Measurements from ENCODE around the gene PRKAG2. TPM values are rescaled to one million over a fixed set of nuclear protein-coding genes. Genes with fewer than 3 reads are reported as not detected.
A peak's percentile ranks its signal among the peaks of the same experiment; 100 is the strongest.
"Not testable (repeated sequence)": the region's sequence is repeated elsewhere in the genome, so short reads cannot be mapped to it uniquely, and the experiment has no call there.

PRKAG2 gene
- 28.2 and 43.4 TPM in 2 replicates for total RNA-seq (2014; rRNA removed; shearing (Covaris generic))

DNA sequence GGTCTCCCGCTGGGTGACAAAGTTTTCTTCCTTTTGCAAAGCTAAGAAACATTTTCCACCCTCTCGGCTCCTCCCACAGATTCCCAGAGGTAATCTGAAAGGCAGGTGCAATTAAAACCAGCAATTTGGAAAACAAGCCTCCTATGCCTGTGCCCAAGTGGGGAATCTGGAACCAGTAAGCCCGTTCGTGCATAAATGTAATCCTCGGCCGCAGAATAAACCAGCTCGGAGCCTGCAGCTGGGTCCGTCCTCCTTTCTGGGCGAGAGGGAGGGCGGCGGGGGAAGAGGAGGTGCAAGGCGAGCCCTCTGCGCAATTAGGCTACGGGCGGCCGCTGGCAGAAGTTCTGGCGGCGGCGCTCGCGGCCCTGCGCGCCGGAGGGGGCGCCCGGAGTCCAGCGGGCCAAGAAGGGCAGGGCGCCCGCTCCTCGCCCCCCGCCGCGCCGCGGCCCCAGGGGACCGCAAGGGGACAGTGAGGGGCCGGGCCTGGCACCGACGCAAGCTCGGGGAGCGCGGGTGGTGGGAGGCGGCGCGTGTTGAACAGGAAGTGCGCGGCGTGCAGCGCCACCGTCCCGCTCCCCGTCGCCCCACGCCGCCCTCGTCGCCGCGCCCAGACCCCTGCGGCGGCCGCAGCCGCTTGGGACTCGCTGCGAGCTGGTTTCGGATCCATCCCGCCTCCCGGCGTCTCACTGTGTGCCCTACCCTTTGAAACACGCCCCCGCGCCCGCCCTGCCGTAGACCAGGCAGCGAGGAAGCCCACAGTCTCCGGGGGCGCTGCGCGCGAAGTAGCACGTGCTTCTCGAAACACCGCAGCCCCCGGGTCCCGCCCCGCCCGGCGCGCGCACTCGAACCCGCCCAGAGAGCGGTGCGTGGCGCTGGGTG is at the start of gene PRKAG2:
TSS of gene PRKAG2 (minus strand) at position 217 of the 879 bp plus-strand sequence. CDS start 495 bp downstream, outside the sequence.
- DNase-seq (ENCODE audit: low read depth in 1 of 2, low spot score in 2 of 2): peak in 1 of 2 experiments; percentile 38
- Histone ChIP-seq H3K9me3 (replicated peaks) (no peaks in the 10 kb centered on the region), H3K27ac (no peak within 1 kb of the TSS), H3K4me1 (replicated peaks) (peaks cover 25% of the 10 kb centered on the region), H3K36me3 (no peaks in the 10 kb centered on the region; the same call in 1 of the 2 replicates), H3K4me3 (peak within 1 kb of the TSS; percentile 46), H3K27me3 (replicated peaks) (peaks cover 33% of the 10 kb centered on the region)

- Histone ChIP-seq H3K36me3 (no peaks in the 10 kb centered on the region), H3K27ac (no peak overlapping the region), H3K9me3 (replicated peaks) (no peaks in the 10 kb centered on the region), H3K27me3 (replicated peaks) (peaks cover 3% of the 10 kb centered on the region; the same call in 1 of the 2 replicates), H3K4me1 (replicated peaks) (no peaks in the 10 kb centered on the region), H3K4me3 (no peak overlapping the region)
- no peak for DNase-seq (ENCODE audit: low read depth in 1 of 2, low spot score in 2 of 2)
Observed at GRCh38 chr7:151926336-151926712, 49.4 kb upstream of the PRKAG2 start.

DNA sequence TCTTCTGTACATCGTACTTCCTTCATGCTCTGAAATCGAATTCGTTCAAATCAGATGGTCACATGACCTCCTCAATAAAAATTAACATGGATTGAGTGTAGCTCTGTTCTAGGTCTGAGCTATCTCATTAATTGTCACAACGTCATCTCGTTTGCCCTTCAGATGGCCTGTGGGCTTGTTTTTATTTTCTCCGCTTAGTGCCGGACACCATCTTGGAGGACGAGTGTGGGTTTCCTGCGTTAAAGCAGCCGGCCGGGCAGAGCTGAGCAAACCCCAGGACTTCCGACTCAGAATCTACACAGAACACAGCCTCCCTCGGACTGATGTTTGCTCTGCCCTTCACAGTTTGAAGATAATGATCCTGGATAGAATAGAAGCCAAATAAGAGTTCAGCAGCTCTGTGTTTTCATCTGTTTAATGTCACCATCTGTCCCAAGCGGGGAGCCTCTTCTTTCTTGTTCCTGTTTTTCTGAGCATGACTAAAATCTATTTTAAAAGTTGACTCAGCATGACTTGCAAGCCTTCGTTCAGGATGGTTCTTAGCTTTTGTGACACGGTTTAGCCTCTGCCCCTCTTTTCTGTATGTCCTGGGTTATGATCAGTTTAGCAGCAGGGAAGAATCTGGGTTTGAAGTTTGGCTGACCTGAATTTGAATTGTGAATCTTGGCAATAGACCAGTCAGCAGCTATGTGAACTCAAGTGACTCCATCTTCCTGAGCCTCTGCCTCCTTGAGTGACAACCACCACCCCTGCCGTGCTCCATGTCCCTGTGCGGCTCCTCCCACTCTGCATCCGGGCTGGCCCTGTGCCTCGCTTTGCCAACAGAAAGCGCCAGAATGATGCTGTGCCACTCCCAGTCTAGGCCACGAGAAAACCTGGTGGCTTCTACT is 48.8 kb upstream of the PRKAG2 start:
- Histone ChIP-seq H3K4me1 (replicated peaks) (no peaks in the 10 kb centered on the region), H3K9me3 (replicated peaks) (no peaks in the 10 kb centered on the region), H3K27me3 (replicated peaks) (peaks cover 3% of the 10 kb centered on the region; the same call in 1 of the 2 replicates), H3K27ac (no peak overlapping the region), H3K36me3 (no peaks in the 10 kb centered on the region), H3K4me3 (no peak overlapping the region)
- no peak for DNase-seq (ENCODE audit: low read depth in 1 of 2, low spot score in 2 of 2)

DNA sequence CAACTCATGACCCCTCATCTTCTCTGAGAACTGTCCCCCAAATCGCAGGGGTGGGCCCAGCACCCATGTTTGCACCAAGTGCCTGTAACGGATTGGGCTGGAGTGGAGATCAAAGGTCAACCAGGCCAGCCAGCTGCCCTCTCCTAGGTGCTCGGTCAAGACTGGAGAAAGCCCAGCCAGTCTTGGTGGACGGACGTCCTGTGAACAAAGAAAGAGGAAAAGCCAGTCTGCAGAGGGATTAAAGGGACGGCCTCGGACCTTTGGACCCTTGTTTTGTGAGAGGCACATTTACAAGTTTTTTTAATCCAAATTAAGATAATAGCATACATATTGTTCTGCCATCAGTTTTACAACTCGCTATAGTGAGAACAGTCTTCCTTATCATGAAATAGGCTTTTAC is 47.6 kb upstream of the PRKAG2 start:
- Histone ChIP-seq H3K36me3 (no peaks in the 10 kb centered on the region), H3K4me1 (replicated peaks) (no peaks in the 10 kb centered on the region), H3K4me3 (no peak overlapping the region), H3K9me3 (replicated peaks) (no peaks in the 10 kb centered on the region), H3K27me3 (replicated peaks) (peaks cover 5% of the 10 kb centered on the region; the same call in 1 of the 2 replicates), H3K27ac (no peak overlapping the region)
- no peak for DNase-seq (ENCODE audit: low read depth in 1 of 2, low spot score in 2 of 2)

GRCh38 chr7:151924001-151924400 is 47.1 kb upstream of the PRKAG2 start:
- Histone ChIP-seq H3K4me3 (no peak overlapping the region), H3K9me3 (replicated peaks) (no peaks in the 10 kb centered on the region), H3K27me3 (replicated peaks) (peaks cover 5% of the 10 kb centered on the region; the same call in 1 of the 2 replicates), H3K27ac (no peak overlapping the region), H3K36me3 (no peaks in the 10 kb centered on the region), H3K4me1 (replicated peaks) (no peaks in the 10 kb centered on the region)
- DNase-seq (ENCODE audit: low read depth in 1 of 2, low spot score in 2 of 2): no peak

GRCh38 chr7:151923097-151923876 is 46.4 kb upstream of the PRKAG2 start:
- DNase-seq (ENCODE audit: low read depth in 1 of 2, low spot score in 2 of 2): no peak
- no peak overlapping the region for H3K27ac ChIP-seq
- no peaks in the 10 kb centered on the region for H3K4me1 ChIP-seq (replicated peaks)
- no peak overlapping the region for H3K4me3 ChIP-seq
- H3K36me3 ChIP-seq: no peaks in the 10 kb centered on the region
- no peaks in the 10 kb centered on the region for H3K9me3 ChIP-seq (replicated peaks)
- H3K27me3 ChIP-seq (replicated peaks): peaks cover 5% of the 10 kb centered on the region; the same call in 1 of the 2 replicates

DNA sequence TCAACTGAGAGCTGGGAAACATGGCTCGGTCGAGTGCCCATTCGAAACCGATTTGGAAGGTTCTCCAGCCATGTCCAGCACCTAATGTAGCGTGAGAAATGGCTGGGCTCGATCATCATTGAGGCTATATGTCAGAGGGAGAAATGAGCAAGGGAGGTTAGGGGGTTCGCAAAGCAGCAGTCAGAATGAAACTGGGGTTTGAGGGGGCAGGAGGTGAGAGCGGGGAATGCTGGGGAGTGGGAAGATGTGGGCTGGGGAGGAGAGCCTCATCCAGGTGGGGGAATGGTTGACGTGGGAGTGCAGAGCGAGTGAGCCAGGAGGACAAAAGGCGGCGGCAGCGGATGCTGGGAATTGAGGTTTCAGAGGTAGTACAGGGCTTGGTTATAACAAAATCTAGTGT is 44.5 kb upstream of the PRKAG2 start:
- Histone ChIP-seq H3K9me3 (replicated peaks) (no peaks in the 10 kb centered on the region), H3K27ac (no peak overlapping the region), H3K4me3 (no peak overlapping the region), H3K36me3 (no peaks in the 10 kb centered on the region), H3K4me1 (replicated peaks) (no peaks in the 10 kb centered on the region), H3K27me3 (replicated peaks) (peaks cover 5% of the 10 kb centered on the region; the same call in 1 of the 2 replicates)
- DNase-seq (ENCODE audit: low read depth in 1 of 2, low spot score in 2 of 2): no peak

GRCh38 chr7:151920488-151920887 is 43.6 kb upstream of the PRKAG2 start:
- no peak for DNase-seq (ENCODE audit: low read depth in 1 of 2, low spot score in 2 of 2)
- Histone ChIP-seq H3K27me3 (replicated peaks) (peaks cover 5% of the 10 kb centered on the region; the same call in 1 of the 2 replicates), H3K4me3 (no peak overlapping the region), H3K4me1 (replicated peaks) (no peaks in the 10 kb centered on the region), H3K36me3 (no peaks in the 10 kb centered on the region), H3K9me3 (replicated peaks) (no peaks in the 10 kb centered on the region), H3K27ac (no peak overlapping the region)

DNA sequence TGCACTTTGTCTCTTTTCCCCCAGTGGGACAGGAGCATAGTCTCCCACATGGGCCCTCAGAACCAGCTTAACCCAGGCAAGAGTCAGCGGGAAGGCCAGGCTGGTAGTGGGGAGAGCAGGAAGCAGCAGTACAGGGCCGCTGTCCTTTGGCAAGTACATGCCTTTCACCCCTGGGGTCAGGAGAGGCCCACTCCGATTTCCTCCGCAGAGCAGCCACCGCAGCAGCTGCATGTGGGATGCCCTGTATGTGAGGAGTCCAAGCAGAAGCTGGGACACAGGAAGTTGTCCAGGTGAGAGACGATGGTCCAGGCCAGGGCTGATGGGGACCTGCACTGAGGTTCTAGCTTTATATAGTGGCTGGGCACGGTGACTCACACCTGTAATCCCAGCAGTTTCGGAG is 42.7 kb upstream of the PRKAG2 start:
- Histone ChIP-seq H3K27ac (no peak overlapping the region), H3K4me1 (replicated peaks) (no peaks in the 10 kb centered on the region), H3K4me3 (no peak overlapping the region), H3K9me3 (replicated peaks) (no peaks in the 10 kb centered on the region), H3K27me3 (replicated peaks) (peaks cover 5% of the 10 kb centered on the region; the same call in 1 of the 2 replicates), H3K36me3 (no peaks in the 10 kb centered on the region)
- no peak for DNase-seq (ENCODE audit: low read depth in 1 of 2, low spot score in 2 of 2)

DNA sequence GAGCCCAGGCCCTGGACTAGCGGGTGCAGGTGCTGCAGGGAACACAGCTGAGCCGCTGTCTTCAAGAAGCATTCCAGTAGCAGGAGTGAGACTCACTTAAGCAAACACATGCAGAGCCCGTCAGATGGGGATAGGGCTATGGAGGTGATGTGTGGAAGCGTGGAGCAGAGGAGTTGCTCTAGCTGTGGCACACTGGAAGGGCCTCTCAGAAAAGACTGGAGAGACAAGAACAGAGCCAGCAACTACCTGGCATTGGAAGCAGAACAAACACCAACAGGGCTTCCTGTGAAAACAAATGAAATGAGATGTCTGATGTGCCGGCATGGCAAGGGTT is 41.6 kb upstream of the PRKAG2 start:
- Histone ChIP-seq H3K36me3 (no peaks in the 10 kb centered on the region), H3K9me3 (replicated peaks) (no peaks in the 10 kb centered on the region), H3K27ac (no peak overlapping the region), H3K27me3 (replicated peaks) (peaks cover 5% of the 10 kb centered on the region; the same call in 1 of the 2 replicates), H3K4me3 (no peak overlapping the region), H3K4me1 (replicated peaks) (no peaks in the 10 kb centered on the region)
- DNase-seq (ENCODE audit: low read depth in 1 of 2, low spot score in 2 of 2): no peak

- peaks cover 5% of the 10 kb centered on the region for H3K27me3 ChIP-seq (replicated peaks)
- H3K4me1 ChIP-seq (replicated peaks): no peaks in the 10 kb centered on the region
- no peaks in the 10 kb centered on the region for H3K36me3 ChIP-seq
- no peak overlapping the region for H3K27ac ChIP-seq
- DNase-seq (ENCODE audit: low read depth in 1 of 2, low spot score in 2 of 2): no peak
- H3K9me3 ChIP-seq (replicated peaks): no peaks in the 10 kb centered on the region
- no peak overlapping the region for H3K4me3 ChIP-seq
Observed at GRCh38 chr7:151917791-151918509, 41.0 kb upstream of the PRKAG2 start.

- Histone ChIP-seq H3K4me3 (no peak overlapping the region), H3K9me3 (replicated peaks) (no peaks in the 10 kb centered on the region), H3K4me1 (replicated peaks) (no peaks in the 10 kb centered on the region), H3K27me3 (replicated peaks) (no peaks in the 10 kb centered on the region; the same call in none of the 2 replicates), H3K27ac (no peak overlapping the region), H3K36me3 (no peaks in the 10 kb centered on the region)
- no peak for DNase-seq (ENCODE audit: low read depth in 1 of 2, low spot score in 2 of 2)
Observed at GRCh38 chr7:151914051-151914450, 37.1 kb upstream of the PRKAG2 start.

DNA sequence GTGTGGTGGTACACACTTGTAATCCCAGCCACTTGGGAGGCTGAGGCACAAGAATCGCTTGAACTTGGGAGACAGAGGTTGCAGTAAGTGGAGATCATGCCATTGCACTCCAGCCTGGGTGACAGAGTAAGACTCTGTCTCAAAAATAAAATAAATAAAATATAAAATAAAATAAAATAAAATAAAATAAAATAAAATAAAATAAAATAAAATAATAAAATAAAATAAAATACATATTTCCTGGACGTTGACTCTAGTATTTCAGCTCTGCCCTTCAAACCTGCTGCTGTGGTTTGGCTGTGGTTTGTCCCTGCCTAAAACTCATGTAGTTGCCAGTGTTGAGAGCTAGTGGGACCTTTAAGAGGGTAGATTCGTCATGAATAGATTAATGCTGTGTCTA is 33.7 kb upstream of the PRKAG2 start:
- H3K36me3 ChIP-seq; H3K9me3 ChIP-seq (replicated peaks); H3K27me3 ChIP-seq (replicated peaks); DNase-seq (ENCODE audit: low read depth in 1 of 2, low spot score in 2 of 2); H3K27ac ChIP-seq; H3K4me1 ChIP-seq (replicated peaks); H3K4me3 ChIP-seq: not testable (repeated sequence)
